Stimulated activated CD4-positive, alpha-beta T cell treated with anti-CD3 and anti-CD28 coated beads, Interleukin-2, amount 100 ng/mL, for 48 hours (primary cell): ENCODE data around the gene MFSD12.

ENCODE experiments used
- DNase-seq, 2 donors: peaks; one replicate each; pipeline ENCODE4 v3.0.0-alpha.2; 2020

MFSD12 gene

GRCh38 chr19:3555653-3556422, 1.5 kb downstream of the MFSD12 start:
- no peak for DNase-seq

- no peak for DNase-seq
These were observed 2.9 kb downstream of the MFSD12 start for GRCh38 chr19:3554254-3555083.

GRCh38 chr19:3551792-3552095, 5.6 kb downstream of the MFSD12 start:
- DNase-seq: no peak

- DNase-seq: no peak
These were observed 6.2 kb downstream of the MFSD12 start for GRCh38 chr19:3550947-3551791.

- no peak for DNase-seq
These were observed 7.6 kb downstream of the MFSD12 start for GRCh38 chr19:3549816-3550215.

- DNase-seq: no peak
These were observed 8.8 kb downstream of the MFSD12 start for GRCh38 chr19:3548606-3549005.

- DNase-seq: no peak
These were observed 9.6 kb downstream of the MFSD12 start for GRCh38 chr19:3547767-3548282.

GRCh38 chr19:3547301-3547731, 10.1 kb downstream of the MFSD12 start:
- DNase-seq: peak; percentile 34 to 41

GRCh38 chr19:3546119-3546518, 11.3 kb downstream of the MFSD12 start:
- DNase-seq: no peak

GRCh38 chr19:3545669-3546034, 11.7 kb downstream of the MFSD12 start:
- no peak for DNase-seq

- peak; percentile 89 for DNase-seq
These were observed 12.4 kb downstream of the MFSD12 start for GRCh38 chr19:3544742-3545668.

- DNase-seq: no peak
These were observed 13.4 kb downstream of the MFSD12 start for GRCh38 chr19:3544058-3544376.

- DNase-seq: no peak
These were observed 14.0 kb downstream of the MFSD12 start for GRCh38 chr19:3543150-3544057.

- no peak for DNase-seq
These were observed 17.6 kb downstream of the MFSD12 start for GRCh38 chr19:3539756-3540118.

GRCh38 chr19:3538965-3539755, 18.2 kb downstream of the MFSD12 start, which contains the start of gene TEKTIP1:
TEKTIP1 (plus strand) TSS chr19:3539174; CDS start chr19:3539178, 4 bp downstream.
- DNase-seq: no peak

GRCh38 chr19:3538258-3538929, 19.0 kb downstream of the MFSD12 start:
- no peak for DNase-seq

GRCh38 chr19:3537438-3538240, 19.7 kb downstream of the MFSD12 start:
- DNase-seq: no peak

GRCh38 chr19:3537101-3537437, 20.3 kb downstream of the MFSD12 start:
- no peak for DNase-seq
